Epidermal melanocyte (primary cell): ENCODE measurements around the gene PALM2AKAP2.
"Not testable (repeated sequence)": the region's sequence is repeated elsewhere in the genome, so short reads cannot be mapped to it uniquely, and the experiment has no call there.

Experiments
- DNase-seq: peaks from one replicate; pipeline ENCODE4 v3.0.0; 2011; ENCODE audit warnings: low spot score; ENCODE audit not compliant: insufficient read length

Gene PALM2AKAP2

DNA sequence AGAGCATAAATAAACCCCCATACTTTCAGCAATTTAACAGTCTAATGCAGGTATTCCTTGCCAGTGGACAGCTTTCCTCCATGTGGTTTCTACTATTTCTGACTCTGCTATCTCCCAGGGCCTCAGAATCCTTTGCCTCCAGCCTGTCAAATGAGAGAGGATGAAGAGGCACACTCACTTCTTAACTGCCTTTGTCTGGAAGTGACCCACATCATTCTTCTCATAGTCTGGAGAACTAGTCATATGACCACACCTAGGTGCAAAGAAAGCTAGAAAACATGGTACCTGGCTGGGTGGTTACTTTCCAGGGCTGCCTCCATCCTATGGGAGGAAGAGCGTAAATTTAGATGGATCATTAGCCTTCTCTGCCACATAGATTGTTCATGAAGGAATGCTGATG, 22.5 kb downstream of the PALM2AKAP2 start:
- DNase-seq, result no peak

GRCh38 chr9:109805050-109805449, 25.1 kb downstream of the PALM2AKAP2 start:
- no peak for DNase-seq

- no peak for DNase-seq
Observed at GRCh38 chr9:109806506-109807115, 26.6 kb downstream of the PALM2AKAP2 start.

DNA sequence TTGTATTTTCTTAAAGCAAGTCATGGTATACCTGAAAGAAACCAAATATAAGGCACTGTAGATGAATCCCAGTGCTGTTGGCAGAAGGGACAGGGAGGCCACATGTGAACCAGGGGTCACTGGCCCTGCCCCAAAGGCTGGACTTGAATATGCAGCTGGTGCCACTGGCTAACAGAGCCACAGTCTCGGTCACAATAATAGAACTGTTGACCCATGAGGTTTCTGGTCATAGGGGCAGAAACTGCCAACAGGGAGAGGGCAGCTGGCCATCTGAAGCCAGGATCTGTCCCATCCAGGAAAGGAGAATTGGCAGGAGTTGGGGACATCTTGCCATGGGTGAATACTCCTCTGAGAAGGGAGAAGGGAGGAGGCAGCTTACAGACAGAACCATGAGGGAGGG, 31.9 kb downstream of the PALM2AKAP2 start:
- DNase-seq, result no peak

GRCh38 chr9:109812331-109812730, 32.3 kb downstream of the PALM2AKAP2 start:
- DNase-seq, result no peak

DNA sequence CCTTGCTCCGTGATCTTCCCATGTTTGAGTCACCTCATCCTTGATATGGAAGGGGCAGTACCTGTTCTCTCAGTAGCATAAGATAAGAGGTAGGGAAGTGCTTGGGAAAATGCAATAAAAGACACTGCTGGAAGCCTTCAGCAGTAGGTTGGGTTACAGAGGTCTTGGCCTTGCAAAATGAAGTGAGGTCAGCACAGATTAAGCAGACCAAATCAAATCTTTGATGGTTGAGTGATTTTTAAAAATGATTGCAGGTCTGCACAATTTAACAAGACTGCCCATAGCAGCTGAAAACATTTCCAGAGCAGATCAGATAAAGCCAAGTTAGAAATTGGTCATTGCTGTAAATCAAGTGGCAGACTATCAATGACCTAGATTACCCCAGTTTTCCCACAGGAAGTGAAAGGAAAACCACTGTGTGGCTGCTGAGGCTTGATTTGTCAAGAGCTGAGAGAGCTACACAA, 32.9 kb downstream of the PALM2AKAP2 start:
- no peak for DNase-seq

- no peak for DNase-seq
Observed at GRCh38 chr9:109813303-109813702, 33.3 kb downstream of the PALM2AKAP2 start.

GRCh38 chr9:109813829-109814228, 33.8 kb downstream of the PALM2AKAP2 start:
- DNase-seq, result no peak

DNA sequence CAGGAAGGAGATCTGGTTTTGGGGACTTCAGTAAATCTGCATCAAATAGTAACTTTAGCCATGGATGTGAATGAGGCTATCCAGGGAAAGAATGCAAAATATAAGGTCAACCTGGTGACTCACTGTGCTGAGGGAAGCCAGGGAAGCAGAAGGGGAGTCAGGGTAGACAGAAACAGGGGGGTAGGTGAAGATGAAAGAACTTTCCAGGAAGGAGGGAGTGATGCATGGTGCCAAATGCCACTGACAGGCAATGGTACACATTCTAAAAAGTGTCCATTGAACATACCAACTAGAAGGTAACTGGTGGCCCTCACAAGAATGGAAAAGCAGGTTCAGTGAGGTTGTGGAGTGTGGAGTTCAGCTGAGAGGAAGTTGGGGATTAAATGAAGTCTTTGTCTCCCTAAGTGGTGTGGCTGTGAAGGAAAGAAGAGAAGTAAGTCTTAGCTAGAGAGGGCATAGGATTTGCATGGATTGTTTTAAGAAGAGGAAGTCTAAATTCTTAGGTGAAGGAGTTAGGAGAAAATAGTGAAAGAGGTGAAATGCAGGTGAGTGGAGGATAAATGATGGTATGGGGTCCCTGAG, 35.5 kb downstream of the PALM2AKAP2 start:
- no peak for DNase-seq

DNA sequence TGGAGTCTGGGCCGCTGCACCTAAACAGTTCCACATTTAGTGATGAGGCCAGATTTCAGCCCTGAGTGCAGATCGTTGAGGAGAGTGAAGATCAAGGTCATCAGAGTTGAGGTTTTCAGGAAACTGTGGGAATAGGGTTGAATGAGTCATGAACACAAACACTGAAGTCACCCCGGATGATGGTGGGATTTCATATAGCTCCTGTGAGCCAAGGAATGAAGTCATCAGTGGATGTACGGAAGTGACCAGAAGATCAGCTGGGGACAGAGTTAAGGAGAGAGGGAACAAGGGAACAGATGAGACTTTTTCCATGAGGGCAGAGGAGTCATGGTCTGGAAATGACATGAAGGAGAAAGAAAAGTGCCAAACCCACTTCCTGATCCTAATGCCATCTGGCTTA, 36.5 kb downstream of the PALM2AKAP2 start:
- peak; percentile 59 for DNase-seq

DNA sequence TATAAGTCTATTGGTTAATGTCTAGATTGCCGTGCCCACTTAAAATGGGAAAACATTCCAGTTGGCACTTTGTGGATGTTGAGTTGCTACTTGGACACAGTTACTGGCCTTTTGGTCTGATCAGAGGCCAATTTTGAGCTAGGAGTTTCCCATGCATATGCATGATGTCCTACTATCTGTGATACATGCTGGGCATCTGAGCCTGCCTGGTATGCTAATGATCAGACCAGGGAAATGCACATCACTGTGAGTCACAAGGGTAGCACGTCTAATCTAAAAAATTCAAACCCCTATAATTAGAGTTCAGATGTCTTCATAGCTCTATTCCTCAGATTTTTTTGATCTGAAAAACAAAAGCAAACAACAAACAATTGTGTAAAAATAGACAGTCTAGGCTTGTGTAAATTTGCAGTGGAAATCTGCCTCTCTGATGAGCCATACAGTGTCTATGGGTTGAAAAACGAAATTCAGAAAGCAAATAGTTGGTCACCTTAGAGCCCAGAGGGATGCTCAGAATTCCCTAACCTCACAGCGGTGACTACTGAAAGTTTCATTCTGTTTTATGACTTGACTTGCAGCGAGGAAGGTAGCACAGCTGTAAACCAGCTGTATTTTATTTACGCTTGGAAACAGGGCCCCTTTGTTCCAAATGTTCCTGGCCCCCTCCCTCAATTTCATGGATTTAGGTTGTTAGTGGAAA, 37.3 kb downstream of the PALM2AKAP2 start:
- no peak for DNase-seq

DNA sequence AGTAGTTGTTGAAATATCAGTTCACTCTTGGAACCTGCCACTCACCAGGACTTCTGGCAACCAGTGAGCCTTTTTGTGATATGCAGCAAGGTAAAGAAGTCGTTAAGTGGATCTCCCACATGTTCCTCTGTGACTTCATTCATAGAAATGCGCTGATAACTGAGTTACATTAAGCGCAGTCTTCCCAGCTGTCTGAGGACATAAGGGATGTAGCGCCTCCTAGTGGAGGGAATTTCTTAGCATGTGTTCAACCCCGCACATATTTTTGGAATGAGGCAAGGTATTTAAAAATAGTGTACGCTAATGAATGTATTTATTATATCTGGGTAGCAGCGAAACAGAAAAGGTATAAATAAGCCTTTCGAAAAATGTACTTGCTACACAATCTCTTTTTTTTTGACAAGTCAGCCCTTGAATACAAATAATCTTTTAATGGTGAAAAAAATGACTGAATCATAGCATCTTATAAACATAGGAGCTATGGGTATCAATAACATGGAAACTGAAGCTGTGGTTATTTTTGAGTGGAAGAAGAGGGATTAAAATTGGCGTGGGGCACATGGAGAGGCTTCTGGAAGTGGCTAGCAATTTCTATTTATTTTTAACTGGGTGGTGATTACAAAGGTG, 38.0 kb downstream of the PALM2AKAP2 start:
- peak; percentile 93 for DNase-seq

- no peak for DNase-seq
Observed at GRCh38 chr9:109821711-109822110, 41.7 kb downstream of the PALM2AKAP2 start.

DNA sequence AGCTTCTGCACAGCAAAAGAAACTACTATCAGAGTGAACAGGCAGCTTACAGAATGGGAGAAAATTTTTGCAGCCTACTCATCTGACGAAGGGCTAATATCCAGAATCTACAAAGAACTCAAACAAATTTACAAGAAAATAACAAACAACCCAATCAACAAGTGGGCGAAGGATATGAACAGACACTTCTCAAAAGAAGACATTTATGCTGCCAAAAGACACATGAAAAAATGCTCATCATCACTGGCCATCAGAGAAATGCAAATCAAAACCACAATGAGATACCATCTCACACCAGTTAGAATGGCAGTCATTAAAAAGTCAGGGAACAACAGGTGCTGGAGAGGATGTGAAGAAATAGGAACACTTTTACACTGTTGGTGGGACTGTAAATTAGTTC, 45.4 kb downstream of the PALM2AKAP2 start:
- DNase-seq, result not testable (repeated sequence)

DNA sequence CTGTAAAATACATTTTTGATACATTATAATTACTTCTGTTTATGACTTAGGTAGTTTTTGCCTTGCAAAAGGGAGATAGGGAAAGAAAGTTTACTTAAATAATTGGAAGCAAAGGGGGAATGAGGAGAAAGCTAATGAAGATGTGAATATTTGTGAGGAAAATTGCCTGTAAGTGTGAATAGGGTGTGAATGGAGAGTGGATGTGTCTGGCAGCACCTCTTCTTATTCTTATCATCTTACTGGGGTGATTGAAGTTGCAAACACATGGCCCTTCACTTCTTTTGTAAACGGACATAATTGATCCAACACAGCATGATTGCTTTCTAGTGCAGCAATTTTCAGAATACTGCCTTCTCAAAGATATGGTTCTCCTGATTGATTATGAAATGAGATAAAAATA, 46.6 kb downstream of the PALM2AKAP2 start:
- DNase-seq, result no peak

DNA sequence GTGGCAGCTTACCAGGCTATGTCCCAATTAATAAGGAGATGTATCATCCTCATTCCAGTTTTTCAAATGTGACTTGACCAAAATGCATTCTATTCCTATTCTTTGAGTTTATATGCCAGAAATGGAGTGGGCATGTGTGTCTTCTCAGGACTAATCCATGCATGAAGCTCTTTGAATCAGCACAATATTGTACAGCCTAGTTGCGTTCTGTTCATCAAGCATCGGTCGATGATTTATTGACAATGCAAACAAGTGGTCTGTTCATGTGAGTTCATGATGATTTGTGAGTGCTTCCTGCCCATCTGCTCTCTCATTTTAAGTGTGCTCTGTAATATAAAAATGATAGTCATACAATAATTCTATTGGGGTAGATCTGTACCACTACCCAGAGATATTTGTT, 48.3 kb downstream of the PALM2AKAP2 start:
- no peak for DNase-seq
